Keratinocyte (primary cell): ENCODE results near the gene MYO16. TPM values are rescaled to one million over a fixed set of nuclear protein-coding genes. Genes with fewer than 3 reads are reported as not detected.

ENCODE experiments used
- DNase-seq: peaks from one replicate; pipeline ENCODE4 v3.0.0-alpha.2; 2011; ENCODE audit warnings: low read depth, missing footprints, low spot score
- FAIRE-seq: peaks from 2 replicates; lab custom pipeline; 2011; peaks lifted over from hg19 to GRCh38; lab: Jason Lieb, UNC
- H2AFZ ChIP-seq: 2 replicates; pipeline ENCODE4 v1.6.0; 2012; ENCODE audit warnings: low read length, control low read depth, inconsistent platforms; ENCODE audit not compliant: control insufficient read depth
- H3K27ac ChIP-seq: 2 replicates; pipeline ENCODE4 v1.5.1; 2011; ENCODE audit warnings: low read length; ENCODE audit not compliant: control insufficient read depth, insufficient read depth
- H3K27me3 ChIP-seq: 3 replicates; pipeline ENCODE4 v1.6.0; 2011; ENCODE audit warnings: low read length; ENCODE audit not compliant: control insufficient read depth, insufficient read depth; ENCODE audit errors: extremely low read depth
- H3K36me3 ChIP-seq, 2 experiments: 2 replicates in 1 of 2; 3 replicates in 1 of 2; pipeline ENCODE4 v1.5.1; 2011; ENCODE audit warnings: low read length in 2 of 2, mild to moderate bottlenecking in 1 of 2; ENCODE audit not compliant: control insufficient read depth in 2 of 2, insufficient read depth in 2 of 2; ENCODE audit errors: extremely low read depth in 1 of 2
- H3K4me1 ChIP-seq: 3 replicates; pipeline ENCODE4 v1.5.1; 2011; ENCODE audit warnings: low read length; ENCODE audit not compliant: control insufficient read depth, insufficient read depth; ENCODE audit errors: extremely low read depth
- H3K4me2 ChIP-seq: 3 replicates; pipeline ENCODE4 v1.6.0; 2011; ENCODE audit warnings: low read depth, low read length; ENCODE audit not compliant: control insufficient read depth, insufficient read depth; ENCODE audit errors: extremely low read depth
- H3K4me3 ChIP-seq, 3 experiments: fragments of 200-600 bp in 1 of 3; sonication (generic) in 1 of 3; 2 replicates in 2 of 3; 3 replicates in 1 of 3; pipeline ENCODE4 v1.5.1; 2011 to 2016; ENCODE audit warnings: low read length in 3 of 3, mild to moderate bottlenecking in 3 of 3, control low read depth in 2 of 3, inconsistent platforms in 1 of 3, low read depth in 1 of 3, mixed read lengths in 1 of 3, mixed run types in 1 of 3, moderate library complexity in 1 of 3; ENCODE audit not compliant: control insufficient read depth in 2 of 3, insufficient read depth in 2 of 3; ENCODE audit errors: extremely low read depth in 1 of 3
- H3K79me2 ChIP-seq: 2 replicates; pipeline ENCODE4 v1.6.0; 2012; ENCODE audit warnings: low read length; ENCODE audit not compliant: control insufficient read depth, insufficient read depth
- H3K9ac ChIP-seq: 3 replicates; pipeline ENCODE4 v1.6.0; 2011; ENCODE audit warnings: low read length; ENCODE audit not compliant: control insufficient read depth, insufficient read depth; ENCODE audit errors: extremely low read depth
- H3K9me1 ChIP-seq: 3 replicates; pipeline ENCODE4 v1.6.0; 2011; ENCODE audit warnings: low read length; ENCODE audit not compliant: control insufficient read depth, insufficient read depth; ENCODE audit errors: extremely low read depth
- H3K9me3 ChIP-seq: 2 replicates; pipeline ENCODE4 v1.5.1; 2012; ENCODE audit warnings: low read depth, low read length; ENCODE audit not compliant: control insufficient read depth
- H4K20me1 ChIP-seq: 3 replicates; pipeline ENCODE4 v1.6.0; 2011; ENCODE audit warnings: low read length; ENCODE audit not compliant: control insufficient read depth, insufficient read depth; ENCODE audit errors: extremely low read depth
- EZH2 ChIP-seq: IDR thresholded peaks from one replicate; pipeline ENCODE4 v1.6.1; 2012; ENCODE audit warnings: inconsistent platforms, mild to moderate bottlenecking, low read length, moderate library complexity
- dilution Hi-C: fragments of 300-500 bp; cut with MboI; formaldehyde crosslinking; loops from one replicate; pipeline ENCODE4 v1.7.0; 2020; ENCODE audit warnings: low sequenced_read_pairs; ENCODE audit not compliant: extremely low pct_ligation_motif_present
- polyA plus RNA-seq, 5 experiments: library from polyadenylated mRNA; depleted of rRNA in 3 of 5; stranded (reverse) in 3 of 5; stranded (forward) in 1 of 5; unstranded in 1 of 5; fragments of >200 nt; gene quantifications; 1 replicate in 1 of 5; 2 replicates in 3 of 5; 3 replicates in 1 of 5; pipeline versions ENCODE4 v1.2.1 to v1.2.3, GENCODE V29; 2011 to 2012; ENCODE audit warnings: missing spikeins in 2 of 5, low read depth in 1 of 5, low replicate concordance in 1 of 5
- TF ChIP-seq, protein P1 (sequence below), 3 experiments: IDR thresholded peaks in 1 of 3; conservative IDR thresholded peaks in 1 of 3; optimal IDR thresholded peaks in 1 of 3; 2 replicates in 2 of 3; 3 replicates in 1 of 3; pipeline versions ENCODE3 to v1.5.1; 2011; ENCODE audit warnings: low read length in 3 of 3, mild to moderate bottlenecking in 3 of 3, moderate library complexity in 2 of 3, control low read depth in 1 of 3, inconsistent platforms in 1 of 3; ENCODE audit not compliant: insufficient read depth in 2 of 3; ENCODE audit errors: extremely low read depth in 1 of 3

The MYO16 gene
- polyA plus RNA-seq, 1 donor (not counting 4 experiments of a cell fraction or from before 2014, with no cell fraction given) = 0.08 TPM

- TF ChIP-seq EZH2 = no peak
- TF ChIP-seq, protein P1, sequence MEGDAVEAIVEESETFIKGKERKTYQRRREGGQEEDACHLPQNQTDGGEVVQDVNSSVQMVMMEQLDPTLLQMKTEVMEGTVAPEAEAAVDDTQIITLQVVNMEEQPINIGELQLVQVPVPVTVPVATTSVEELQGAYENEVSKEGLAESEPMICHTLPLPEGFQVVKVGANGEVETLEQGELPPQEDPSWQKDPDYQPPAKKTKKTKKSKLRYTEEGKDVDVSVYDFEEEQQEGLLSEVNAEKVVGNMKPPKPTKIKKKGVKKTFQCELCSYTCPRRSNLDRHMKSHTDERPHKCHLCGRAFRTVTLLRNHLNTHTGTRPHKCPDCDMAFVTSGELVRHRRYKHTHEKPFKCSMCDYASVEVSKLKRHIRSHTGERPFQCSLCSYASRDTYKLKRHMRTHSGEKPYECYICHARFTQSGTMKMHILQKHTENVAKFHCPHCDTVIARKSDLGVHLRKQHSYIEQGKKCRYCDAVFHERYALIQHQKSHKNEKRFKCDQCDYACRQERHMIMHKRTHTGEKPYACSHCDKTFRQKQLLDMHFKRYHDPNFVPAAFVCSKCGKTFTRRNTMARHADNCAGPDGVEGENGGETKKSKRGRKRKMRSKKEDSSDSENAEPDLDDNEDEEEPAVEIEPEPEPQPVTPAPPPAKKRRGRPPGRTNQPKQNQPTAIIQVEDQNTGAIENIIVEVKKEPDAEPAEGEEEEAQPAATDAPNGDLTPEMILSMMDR (optimal IDR thresholded peaks at IDR 0.05 in 1 of 3, IDR thresholded peaks at IDR 0.05 in 1 of 3, conservative IDR thresholded peaks at IDR 0.05 in 1 of 3; ENCODE audit: extremely low read depth in 1 of 3, insufficient read depth in 2 of 3, low read length in 3 of 3) = no peak
- no peak overlapping the region for H3K9ac ChIP-seq
- no peaks in the 10 kb centered on the region for H4K20me1 ChIP-seq
- no peaks in the 10 kb centered on the region for H3K9me3 ChIP-seq
- no peak overlapping the region for H3K4me3 ChIP-seq
- DNase-seq = no peak
- dilution Hi-C loops = no loop called here
- H3K4me2 ChIP-seq = no peak overlapping the region
- no peaks in the 10 kb centered on the region for H3K9me1 ChIP-seq
- H3K27ac ChIP-seq = no peak overlapping the region
- no peaks in the 10 kb centered on the region for H3K79me2 ChIP-seq
- H3K27me3 ChIP-seq = no peaks in the 10 kb centered on the region
- H3K36me3 ChIP-seq = no peaks in the 10 kb centered on the region
- peaks cover 2% of the 10 kb centered on the region for H3K4me1 ChIP-seq
- H2AFZ ChIP-seq = no peak overlapping the region
- FAIRE-seq = no peak
These were observed 318.9 kb downstream of the MYO16 start for GRCh38 chr13:108948251-108948671.

GRCh38 chr13:108950333-108951010 lies 321.1 kb downstream of the MYO16 start:
- Histone ChIP-seq H3K9ac (no peak overlapping the region), H3K9me1 (no peaks in the 10 kb centered on the region), H3K36me3 (no peaks in the 10 kb centered on the region), H3K4me1 (no peaks in the 10 kb centered on the region), H2AFZ (no peak overlapping the region), H4K20me1 (no peaks in the 10 kb centered on the region), H3K27ac (no peak overlapping the region), H3K4me3 (no peak overlapping the region), H3K79me2 (no peaks in the 10 kb centered on the region), H3K4me2 (no peak overlapping the region), H3K27me3 (no peaks in the 10 kb centered on the region), H3K9me3 (no peaks in the 10 kb centered on the region)
- dilution Hi-C loops = no loop called here
- DNase-seq (no peak), FAIRE-seq (no peak)
- TF ChIP-seq EZH2 = no peak
- TF ChIP-seq, protein P1 (optimal IDR thresholded peaks at IDR 0.05 in 1 of 3, IDR thresholded peaks at IDR 0.05 in 1 of 3, conservative IDR thresholded peaks at IDR 0.05 in 1 of 3; ENCODE audit: extremely low read depth in 1 of 3, insufficient read depth in 2 of 3, low read length in 3 of 3) = no peak
